HK-2 (cell line): ENCODE results near the gene GPR68.

Experiments
- DNase-seq: peaks from one replicate; pipeline ENCODE4 v3.0.0-alpha.2; 2018; ENCODE audit not compliant: unreplicated experiment

GPR68 gene, protein sequence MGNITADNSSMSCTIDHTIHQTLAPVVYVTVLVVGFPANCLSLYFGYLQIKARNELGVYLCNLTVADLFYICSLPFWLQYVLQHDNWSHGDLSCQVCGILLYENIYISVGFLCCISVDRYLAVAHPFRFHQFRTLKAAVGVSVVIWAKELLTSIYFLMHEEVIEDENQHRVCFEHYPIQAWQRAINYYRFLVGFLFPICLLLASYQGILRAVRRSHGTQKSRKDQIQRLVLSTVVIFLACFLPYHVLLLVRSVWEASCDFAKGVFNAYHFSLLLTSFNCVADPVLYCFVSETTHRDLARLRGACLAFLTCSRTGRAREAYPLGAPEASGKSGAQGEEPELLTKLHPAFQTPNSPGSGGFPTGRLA

DNA sequence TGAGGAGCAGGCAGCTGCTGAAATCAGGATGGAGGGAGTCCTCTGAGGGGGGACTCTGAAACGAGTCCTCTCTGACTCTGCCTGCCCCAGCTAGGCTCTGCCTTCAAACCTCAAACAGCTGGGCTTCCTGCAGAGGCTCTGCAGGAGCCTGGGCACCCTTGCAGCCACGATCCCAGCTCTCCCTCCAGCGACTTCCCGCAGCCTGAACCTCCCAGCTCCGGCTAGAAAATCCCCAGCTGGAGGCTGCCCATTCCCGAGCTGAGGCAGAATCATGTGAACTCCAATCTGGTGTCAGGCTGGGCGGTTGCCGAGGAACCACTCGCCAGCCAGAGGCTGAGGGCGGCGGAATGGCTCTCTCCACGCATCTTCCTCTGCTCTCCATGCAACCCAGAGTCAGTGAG lies at the start of gene GPR68:
GPR68 (minus strand) TSS at position 204 of the 401 bp plus-strand sequence. CDS start 9,654 bp downstream, outside the sequence.
- DNase-seq: peak; percentile 65

- DNase-seq: no peak
Observed at GRCh38 chr14:91294153-91294552, 49.6 kb upstream of the GPR68 start.

DNA sequence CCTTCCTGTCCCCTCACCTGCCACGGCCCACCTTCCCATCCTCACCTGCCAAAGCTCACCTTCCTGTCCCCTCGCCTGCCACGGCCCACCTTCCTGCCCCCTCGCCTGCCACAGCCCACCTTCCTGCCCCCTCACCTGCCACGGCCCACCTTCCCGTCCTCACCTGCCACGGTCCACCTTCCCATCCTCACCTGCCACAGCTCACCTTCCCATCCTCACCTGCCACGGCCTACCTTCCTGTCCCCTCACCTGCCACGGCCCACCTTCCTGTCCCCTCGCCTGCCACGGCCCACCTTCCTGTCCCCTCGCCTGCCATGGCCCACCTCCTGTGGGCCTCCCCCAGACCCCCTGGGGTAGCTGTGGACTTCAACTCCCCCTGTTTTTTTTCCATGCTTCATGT lies 48.8 kb upstream of the GPR68 start:
- no peak for DNase-seq

DNA sequence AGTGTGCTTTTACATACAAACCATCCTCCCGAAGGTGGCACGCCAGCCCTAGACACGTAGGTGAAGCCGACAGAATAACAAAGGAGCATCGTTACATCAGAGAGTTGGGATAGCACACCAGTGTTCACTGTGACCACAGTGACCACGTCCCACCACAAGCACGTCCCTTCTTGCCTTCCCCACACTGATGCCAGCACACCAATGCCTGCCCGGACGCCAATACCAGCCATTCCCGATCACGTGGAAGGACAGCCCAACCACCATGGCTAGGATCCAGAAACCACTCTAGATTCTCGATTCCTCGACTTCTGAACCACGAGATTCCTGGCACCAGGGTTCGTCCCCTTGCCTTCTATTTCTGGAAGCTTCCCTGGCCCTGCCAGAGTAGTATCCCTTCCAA lies 48.0 kb upstream of the GPR68 start:
- no peak for DNase-seq

- DNase-seq: no peak
Observed at GRCh38 chr14:91291786-91292405, 47.4 kb upstream of the GPR68 start.

- DNase-seq: no peak
Observed at GRCh38 chr14:91290986-91291385, 46.5 kb upstream of the GPR68 start.

GRCh38 chr14:91289464-91289863 lies 45.0 kb upstream of the GPR68 start:
- no peak for DNase-seq

GRCh38 chr14:91288876-91289275 lies 44.4 kb upstream of the GPR68 start:
- DNase-seq: no peak

- DNase-seq: peak; percentile 51
Observed at GRCh38 chr14:91286530-91286937, 42.0 kb upstream of the GPR68 start.

- no peak for DNase-seq
Observed at GRCh38 chr14:91284791-91285548, 40.5 kb upstream of the GPR68 start.

DNA sequence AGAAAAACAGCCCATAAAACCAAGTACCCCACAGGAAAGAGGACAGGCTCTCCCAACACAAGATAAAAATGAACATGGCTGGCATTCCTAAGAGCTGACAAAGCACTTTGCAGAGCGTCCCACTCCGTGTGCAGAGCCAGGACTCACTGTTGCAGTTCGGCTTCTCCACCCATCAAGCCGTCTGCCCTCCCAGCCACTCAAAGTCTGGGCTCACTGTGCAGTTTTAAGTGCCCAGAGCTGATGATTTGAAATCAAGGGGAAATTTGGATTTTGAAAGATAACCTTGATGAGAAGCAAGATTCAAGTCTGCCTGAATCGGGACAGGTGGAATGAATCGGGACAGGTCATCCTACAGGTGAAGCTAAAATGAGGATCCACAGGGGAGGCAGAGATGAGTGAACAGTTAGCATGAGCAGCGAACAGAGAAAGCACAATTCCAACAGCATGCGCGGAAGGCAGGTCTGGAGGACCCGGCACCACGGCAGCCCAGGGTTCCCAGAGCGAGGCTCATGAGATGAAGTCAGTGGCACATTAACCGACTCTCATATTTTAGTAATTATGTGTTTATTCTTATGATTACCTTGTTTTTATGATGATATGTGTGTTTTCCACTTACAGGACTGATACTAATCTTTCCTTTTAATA lies 39.8 kb upstream of the GPR68 start:
- peak; percentile 41 for DNase-seq

DNA sequence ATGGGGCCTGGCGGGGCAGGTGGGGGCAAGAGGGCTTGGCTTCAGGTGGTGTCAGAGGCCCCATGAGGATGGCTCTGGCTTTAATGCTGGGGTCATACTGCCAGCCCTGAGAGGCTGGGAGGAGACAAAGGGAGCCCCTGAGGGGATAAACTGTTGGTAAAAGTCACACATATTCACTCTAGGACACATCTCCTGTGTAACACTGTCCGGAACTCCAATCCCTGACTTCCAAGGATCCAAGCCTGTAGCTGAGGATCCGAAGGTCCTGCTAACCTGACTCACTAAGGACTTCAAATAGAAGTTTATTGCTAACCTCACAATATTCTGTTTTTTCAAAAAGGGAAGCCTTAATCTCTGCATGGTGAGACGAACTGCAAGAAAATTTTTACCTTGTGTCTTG lies 39.2 kb upstream of the GPR68 start:
- DNase-seq: no peak

DNA sequence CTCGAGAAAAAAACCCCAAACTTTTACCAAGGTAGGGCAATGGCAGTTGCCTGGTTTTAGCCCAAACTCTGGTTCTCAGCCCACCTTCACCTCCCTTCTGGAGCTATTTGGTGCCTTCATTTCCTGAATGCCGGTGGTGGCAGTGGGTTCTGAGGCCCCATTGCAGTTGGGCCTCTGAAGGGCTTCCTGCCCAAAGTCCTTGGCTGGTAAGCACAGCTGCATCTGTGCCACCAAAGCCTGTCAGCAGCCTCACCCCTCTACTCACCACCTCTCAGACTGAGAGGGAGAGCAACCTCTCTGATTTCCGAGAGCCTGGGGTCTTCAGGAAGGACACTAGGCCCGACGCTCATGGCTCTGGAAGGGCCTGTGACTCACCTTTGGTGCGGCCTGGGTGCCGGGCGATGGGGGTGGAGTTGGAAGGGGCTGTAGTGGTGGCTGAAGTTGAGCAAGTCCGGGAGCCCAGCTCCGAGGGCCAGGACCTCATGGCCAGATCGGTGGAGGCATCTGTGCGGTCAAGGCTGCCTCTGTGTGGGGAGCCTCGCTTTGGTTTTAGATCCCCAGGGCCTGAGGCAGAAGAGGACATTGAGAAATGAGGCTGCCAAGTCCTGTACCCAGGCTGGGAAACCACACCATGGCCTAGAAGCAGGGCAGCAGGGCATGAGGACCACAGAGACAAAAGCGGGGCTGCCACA lies 38.6 kb upstream of the GPR68 start:
- no peak for DNase-seq

DNA sequence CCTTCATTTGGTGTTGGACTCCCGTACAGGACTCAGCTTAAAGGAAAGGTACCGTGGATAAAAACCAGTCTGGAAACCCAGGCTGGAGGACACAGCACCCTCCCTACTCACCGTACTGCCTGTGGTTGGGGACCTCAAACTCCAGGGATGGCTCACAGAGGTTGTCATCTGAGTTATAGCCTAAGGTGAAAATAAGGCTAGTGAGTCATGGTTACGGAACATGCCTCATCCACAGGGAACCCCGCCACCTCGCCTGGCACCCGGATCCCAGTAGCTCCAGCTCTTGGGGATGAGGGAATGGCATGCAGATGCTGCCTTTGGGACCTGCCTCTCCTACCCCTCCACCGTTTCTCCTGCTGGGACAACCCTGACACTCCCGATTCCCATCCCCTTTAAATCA lies 36.8 kb upstream of the GPR68 start:
- no peak for DNase-seq

DNA sequence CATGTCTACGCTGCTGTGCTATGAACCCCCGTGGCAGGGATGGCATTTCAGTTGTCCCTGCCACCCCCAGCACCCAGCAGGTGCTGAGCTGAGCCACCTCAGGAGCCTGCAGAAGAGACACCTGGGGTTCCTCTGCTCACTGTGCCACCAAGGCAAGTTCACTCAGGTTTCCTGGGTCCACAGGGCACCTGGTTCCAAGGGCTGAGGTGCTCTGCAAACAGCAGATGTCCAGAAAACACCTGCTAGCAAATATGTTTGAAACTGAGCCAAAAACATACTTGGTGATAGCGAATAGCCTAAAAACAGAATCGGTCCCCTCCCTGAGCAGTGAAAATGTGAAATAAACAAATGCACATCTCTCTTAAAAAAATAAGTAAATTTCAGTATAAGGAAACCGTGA lies 35.6 kb upstream of the GPR68 start:
- DNase-seq: no peak

- DNase-seq: no peak
Observed at GRCh38 chr14:91279354-91279753, 34.9 kb upstream of the GPR68 start.

GRCh38 chr14:91278383-91278715 lies 33.8 kb upstream of the GPR68 start:
- DNase-seq: no peak

DNA sequence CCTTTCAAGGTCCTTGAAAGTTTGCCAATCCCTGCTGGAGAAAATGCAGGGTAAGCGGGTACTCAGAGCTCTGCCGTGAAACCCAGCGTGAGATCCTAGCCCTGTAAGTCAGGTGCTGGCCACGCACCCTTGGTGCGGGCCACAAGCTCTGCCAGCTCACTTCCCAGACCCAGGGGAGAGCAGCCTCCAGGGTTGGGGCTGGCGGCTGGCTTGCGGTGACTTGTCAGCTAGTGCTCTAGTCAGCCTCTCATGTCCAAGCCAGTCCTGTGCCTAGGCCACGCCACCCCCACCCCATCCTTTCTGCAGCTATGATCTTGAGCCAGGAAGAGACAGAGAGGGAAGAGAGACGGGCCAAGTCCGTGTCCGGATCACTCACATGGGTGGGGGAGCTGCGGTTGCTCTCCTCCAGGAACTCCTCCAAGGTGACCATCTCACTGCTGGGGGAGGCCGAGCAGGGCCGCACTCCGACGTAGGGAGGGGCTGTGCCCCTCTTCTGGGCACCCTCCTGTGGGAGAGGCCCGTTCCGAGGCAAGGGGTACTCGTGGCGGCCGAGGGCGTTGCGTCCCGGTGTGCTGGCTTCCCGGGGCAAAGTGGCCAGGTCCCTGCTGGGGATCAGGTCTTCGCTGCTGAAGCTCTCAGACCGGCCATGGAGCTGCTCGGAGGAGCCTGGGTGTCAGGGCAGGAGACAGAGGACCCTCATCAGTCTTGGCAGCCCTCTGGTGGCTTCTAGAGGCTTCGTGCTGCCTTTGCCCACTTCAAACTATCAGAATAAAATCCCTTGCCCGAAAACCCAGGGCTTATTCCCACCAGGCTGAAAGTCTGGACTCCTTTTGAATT lies 33.3 kb upstream of the GPR68 start:
- DNase-seq: no peak

GRCh38 chr14:91274796-91275195 lies 30.3 kb upstream of the GPR68 start:
- DNase-seq: no peak

GRCh38 chr14:91273885-91274273 lies 29.4 kb upstream of the GPR68 start:
- no peak for DNase-seq
